Measurements from ENCODE around the gene VPS51. TPM values are rescaled to one million over a fixed set of nuclear protein-coding genes. Genes with fewer than 3 reads are reported as not detected.

The VPS51 gene
- total and polyA plus RNA-seq, 9 of the 15 experiments (the other 6 are each of a cell fraction or from before 2014, with no cell fraction given): 1.8 to 143 (median 46.8) TPM

DNA sequence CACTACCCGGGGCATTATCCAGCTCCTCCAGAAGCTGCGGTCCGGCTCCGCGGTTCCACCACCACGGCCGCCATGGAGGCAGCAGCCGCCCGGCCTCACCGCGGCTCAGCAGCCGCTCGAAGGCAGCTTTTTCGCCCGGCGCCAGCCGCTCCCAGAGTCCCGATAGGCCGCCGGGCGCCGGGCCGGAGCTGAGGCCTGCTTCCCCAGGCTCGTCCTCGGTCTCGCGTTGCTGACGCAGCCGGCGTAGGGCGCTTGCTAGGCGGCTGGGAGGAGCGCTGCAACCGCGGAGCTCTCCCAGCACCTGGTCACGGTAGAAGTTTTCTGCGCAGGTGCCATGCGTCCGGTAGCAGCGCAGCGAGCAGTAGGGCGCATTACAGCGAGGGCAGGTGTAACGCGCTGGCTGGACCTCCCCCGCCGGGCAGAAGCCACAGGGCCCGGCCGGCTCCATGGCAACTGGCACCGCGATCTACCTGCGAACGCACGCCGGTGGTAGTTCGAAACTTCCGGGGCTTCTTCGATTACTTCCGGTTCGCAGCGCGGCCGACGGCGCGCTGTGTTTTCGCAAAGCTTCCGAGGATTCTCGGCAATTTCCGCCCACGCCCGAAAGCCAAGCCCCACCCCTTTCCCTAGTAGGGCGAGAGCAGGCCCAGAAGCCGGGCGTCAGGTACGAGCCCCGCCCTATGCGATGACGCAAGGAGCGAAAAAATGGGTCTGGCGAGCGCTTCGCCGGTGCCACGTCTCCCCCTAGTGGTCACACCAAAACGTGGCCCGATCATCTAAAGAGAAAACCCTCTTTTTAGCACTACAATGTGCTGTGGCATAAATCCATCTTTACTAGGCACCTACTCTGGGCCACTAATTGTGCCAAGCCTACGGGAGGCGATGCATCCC, 21.4 kb downstream of the VPS51 start, which contains the start of gene ZNHIT2 (continued):
- TF ChIP-seq ZNF133 (CRISPR knock-in tag; IDR thresholded peaks at IDR 0.05) (no peak), PCBP1 (IDR thresholded peaks at IDR 0.05; ENCODE audit: low read depth, low read length, poor library complexity, severe bottlenecking) (peak; percentile 48), KDM4B (IDR thresholded peaks at IDR 0.05; ENCODE audit: borderline replicate concordance in 2 of 2, low read depth in 1 of 2) (peak in 1 of 2 experiments; percentile 85; a peak in 2 of 4 replicates), PTRF (tag; IDR thresholded peaks at IDR 0.05) (no peak), RBM39 (optimal IDR thresholded peaks at IDR 0.05; ENCODE audit: low read depth, low read length) (no peak), CHD4 (IDR thresholded peaks at IDR 0.05; ENCODE audit: insufficient read depth, insufficient replicate concordance, low read depth, low read length, poor library complexity, severe bottlenecking) (no peak), CC2D1A (IDR thresholded peaks at IDR 0.05) (peak; percentile 60; the same call in 1 of the 2 replicates), BCLAF1 (IDR thresholded peaks at IDR 0.05; ENCODE audit: borderline replicate concordance in 1 of 2, control insufficient read depth in 1 of 2, low read depth in 2 of 2, low read length in 1 of 2) (0 out of 4 replicates have a peak, but pooled peaks of 1 of the 2 experiments have one; percentile 48), E2F8 (IDR thresholded peaks at IDR 0.05; ENCODE audit: low read depth, partially characterized antibody) (peak; percentile 94)
- TF ChIP-seq, protein P1, sequence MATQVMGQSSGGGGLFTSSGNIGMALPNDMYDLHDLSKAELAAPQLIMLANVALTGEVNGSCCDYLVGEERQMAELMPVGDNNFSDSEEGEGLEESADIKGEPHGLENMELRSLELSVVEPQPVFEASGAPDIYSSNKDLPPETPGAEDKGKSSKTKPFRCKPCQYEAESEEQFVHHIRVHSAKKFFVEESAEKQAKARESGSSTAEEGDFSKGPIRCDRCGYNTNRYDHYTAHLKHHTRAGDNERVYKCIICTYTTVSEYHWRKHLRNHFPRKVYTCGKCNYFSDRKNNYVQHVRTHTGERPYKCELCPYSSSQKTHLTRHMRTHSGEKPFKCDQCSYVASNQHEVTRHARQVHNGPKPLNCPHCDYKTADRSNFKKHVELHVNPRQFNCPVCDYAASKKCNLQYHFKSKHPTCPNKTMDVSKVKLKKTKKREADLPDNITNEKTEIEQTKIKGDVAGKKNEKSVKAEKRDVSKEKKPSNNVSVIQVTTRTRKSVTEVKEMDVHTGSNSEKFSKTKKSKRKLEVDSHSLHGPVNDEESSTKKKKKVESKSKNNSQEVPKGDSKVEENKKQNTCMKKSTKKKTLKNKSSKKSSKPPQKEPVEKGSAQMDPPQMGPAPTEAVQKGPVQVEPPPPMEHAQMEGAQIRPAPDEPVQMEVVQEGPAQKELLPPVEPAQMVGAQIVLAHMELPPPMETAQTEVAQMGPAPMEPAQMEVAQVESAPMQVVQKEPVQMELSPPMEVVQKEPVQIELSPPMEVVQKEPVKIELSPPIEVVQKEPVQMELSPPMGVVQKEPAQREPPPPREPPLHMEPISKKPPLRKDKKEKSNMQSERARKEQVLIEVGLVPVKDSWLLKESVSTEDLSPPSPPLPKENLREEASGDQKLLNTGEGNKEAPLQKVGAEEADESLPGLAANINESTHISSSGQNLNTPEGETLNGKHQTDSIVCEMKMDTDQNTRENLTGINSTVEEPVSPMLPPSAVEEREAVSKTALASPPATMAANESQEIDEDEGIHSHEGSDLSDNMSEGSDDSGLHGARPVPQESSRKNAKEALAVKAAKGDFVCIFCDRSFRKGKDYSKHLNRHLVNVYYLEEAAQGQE (IDR thresholded peaks at IDR 0.05; ENCODE audit: borderline replicate concordance): peak; percentile 79; the same call in 1 of the 2 replicates
- TF ChIP-seq, protein P1 (CRISPR knock-in tag; IDR thresholded peaks at IDR 0.05; ENCODE audit: low read depth): no peak

Measured in K562 (cell line).